ENCODE results near the gene ACHE. TPM values are rescaled to one million over a fixed set of nuclear protein-coding genes. Genes with fewer than 3 reads are reported as not detected.

ACHE gene
- total RNA-seq, 1 experiment from 2014 or later, result 0.40 TPM

DNA sequence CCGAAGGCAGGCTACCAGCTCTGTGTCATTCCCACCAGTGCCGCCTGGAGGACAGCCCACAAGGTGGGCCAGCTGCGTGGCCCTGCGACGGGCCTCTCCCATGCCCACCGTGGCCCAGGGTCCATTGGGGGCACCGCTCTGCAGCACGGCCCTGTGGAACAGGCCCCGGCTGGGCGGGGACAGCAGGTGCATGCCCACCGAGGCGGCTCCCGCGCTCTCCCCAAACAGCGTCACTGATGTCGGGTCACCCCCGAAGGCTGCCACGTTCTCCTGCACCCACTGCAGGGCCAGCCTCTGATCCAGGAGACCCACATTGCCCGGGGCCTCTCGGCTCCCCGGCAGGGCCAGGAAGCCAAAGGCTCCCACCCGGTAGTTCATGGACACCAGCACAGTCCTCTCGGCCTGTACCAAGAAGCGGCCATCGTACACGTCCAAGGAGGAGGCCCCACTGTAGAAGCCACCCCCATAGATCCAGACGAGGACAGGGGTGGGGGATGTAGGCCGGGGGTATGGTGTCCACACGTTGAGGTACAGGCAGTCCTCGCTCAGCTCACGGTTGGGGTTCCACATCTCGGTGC is 2.3 kb downstream of the ACHE start:
- Histone ChIP-seq H3K79me2 (ENCODE audit: low read length) (peaks cover 10% of the 10 kb centered on the region), H3K27me3 (ENCODE audit: low read length) (peaks cover 17% of the 10 kb centered on the region), H3K9ac (ENCODE audit: low read length) (no peak overlapping the region), H4K20me1 (ENCODE audit: low read length) (no peaks in the 10 kb centered on the region), H3K4me3 (ENCODE audit: low read length) (no peak overlapping the region), H3K27ac (ENCODE audit: low read length) (no peak overlapping the region), H3F3A (ENCODE audit: low read length, unreplicated experiment) (no peaks in the 10 kb centered on the region), H3K36me3 (ENCODE audit: low read depth, low read length) (peaks cover 3% of the 10 kb centered on the region; the same call in 1 of the 2 replicates), H3K9me3 (ENCODE audit: low read length) (no peaks in the 10 kb centered on the region), H2AFZ (ENCODE audit: low read length) (no peak overlapping the region), H3K4me2 (ENCODE audit: low read length) (no peak overlapping the region), H3K4me1 (ENCODE audit: insufficient read depth, low read length) (peaks cover 35% of the 10 kb centered on the region), H3K9me2 (replicated peaks; ENCODE audit: low read length) (no peaks in the 10 kb centered on the region)
- BruUV-seq (replicated peaks), result no TSS peak
- ChIA-PET POLR2A (ENCODE audit: unreplicated experiment) (no interaction called here), CTCF (no interaction called here)
- ATAC-seq, result no peak
- intact Hi-C loops (cut with micrococcal nuclease), result loop anchor here (10.0 kb wide), 1 partner anchor 241 kb away; no protein-coding TSS in a partner anchor
- DNase-seq, result no peak
- TF ChIP-seq EZH2 (IDR thresholded peaks at IDR 0.05; ENCODE audit: low read length, unreplicated experiment), result no peak
- no peak for TF ChIP-seq EZH2phosphoT487 (IDR thresholded peaks at IDR 0.05; ENCODE audit: borderline replicate concordance, low read length)
- TF ChIP-seq, protein P1, sequence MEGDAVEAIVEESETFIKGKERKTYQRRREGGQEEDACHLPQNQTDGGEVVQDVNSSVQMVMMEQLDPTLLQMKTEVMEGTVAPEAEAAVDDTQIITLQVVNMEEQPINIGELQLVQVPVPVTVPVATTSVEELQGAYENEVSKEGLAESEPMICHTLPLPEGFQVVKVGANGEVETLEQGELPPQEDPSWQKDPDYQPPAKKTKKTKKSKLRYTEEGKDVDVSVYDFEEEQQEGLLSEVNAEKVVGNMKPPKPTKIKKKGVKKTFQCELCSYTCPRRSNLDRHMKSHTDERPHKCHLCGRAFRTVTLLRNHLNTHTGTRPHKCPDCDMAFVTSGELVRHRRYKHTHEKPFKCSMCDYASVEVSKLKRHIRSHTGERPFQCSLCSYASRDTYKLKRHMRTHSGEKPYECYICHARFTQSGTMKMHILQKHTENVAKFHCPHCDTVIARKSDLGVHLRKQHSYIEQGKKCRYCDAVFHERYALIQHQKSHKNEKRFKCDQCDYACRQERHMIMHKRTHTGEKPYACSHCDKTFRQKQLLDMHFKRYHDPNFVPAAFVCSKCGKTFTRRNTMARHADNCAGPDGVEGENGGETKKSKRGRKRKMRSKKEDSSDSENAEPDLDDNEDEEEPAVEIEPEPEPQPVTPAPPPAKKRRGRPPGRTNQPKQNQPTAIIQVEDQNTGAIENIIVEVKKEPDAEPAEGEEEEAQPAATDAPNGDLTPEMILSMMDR (conservative IDR thresholded peaks at IDR 0.05; ENCODE audit: low read depth, low read length), result no peak

DNA sequence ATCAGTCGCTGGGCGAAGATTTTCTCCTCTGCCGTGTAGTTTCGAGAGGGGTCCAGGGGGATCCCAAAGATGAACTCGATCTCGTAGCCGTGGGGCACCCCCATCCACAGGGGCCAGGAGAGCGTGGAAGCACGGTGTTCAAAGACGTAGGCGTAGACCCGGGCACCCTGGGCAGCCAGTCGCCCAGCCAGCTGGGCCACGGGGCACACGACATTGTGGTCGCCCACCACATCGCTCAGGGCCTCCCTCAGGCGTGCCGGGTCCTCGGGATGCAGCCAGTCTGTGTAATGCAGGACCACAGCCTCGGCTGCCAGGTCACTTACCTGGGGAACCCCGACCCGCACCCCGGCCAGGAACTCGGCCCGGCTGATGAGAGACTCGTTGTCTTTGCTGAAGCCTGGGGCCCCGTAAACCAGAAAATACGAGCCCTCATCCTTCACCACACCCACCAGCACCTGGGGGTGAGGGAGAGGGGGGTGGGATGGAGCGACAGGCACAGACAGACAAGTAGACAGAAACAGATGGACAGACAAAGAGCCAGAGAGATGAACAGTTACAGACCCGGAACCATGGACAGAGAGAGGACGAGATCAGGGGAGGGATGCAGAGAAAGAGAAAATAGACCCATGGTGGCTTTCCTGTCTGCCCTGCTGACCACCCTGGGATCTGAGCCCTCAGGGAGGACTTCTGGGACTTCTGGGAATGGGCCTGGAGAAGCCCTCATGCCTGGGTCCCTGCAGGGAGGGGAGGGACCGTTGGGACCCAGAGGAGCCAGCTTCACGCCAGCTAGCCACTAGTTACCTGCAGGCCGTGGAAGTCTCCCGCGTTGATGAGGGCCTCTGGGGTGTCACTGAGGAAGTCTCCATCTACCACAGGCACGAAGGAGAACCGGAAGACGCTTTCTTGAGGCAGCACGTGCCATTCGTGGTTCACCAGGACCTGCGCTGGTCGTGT is 3.0 kb downstream of the ACHE start:
- BruUV-seq (replicated peaks), result no TSS peak
- Histone ChIP-seq H3K9ac (ENCODE audit: low read length) (no peak overlapping the region), H3K79me2 (ENCODE audit: low read length) (peaks cover 18% of the 10 kb centered on the region), H2AFZ (ENCODE audit: low read length) (no peak overlapping the region), H3K4me2 (ENCODE audit: low read length) (no peak overlapping the region), H3K27ac (ENCODE audit: low read length) (no peak overlapping the region), H3K9me3 (ENCODE audit: low read length) (no peaks in the 10 kb centered on the region), H4K20me1 (ENCODE audit: low read length) (no peaks in the 10 kb centered on the region), H3F3A (ENCODE audit: low read length, unreplicated experiment) (no peaks in the 10 kb centered on the region), H3K4me3 (ENCODE audit: low read length) (no peak overlapping the region), H3K9me2 (replicated peaks; ENCODE audit: low read length) (no peaks in the 10 kb centered on the region), H3K27me3 (ENCODE audit: low read length) (peaks cover 17% of the 10 kb centered on the region), H3K4me1 (ENCODE audit: insufficient read depth, low read length) (peaks cover 41% of the 10 kb centered on the region), H3K36me3 (ENCODE audit: low read depth, low read length) (peaks cover 10% of the 10 kb centered on the region; the same call in 1 of the 2 replicates)
- TF ChIP-seq EZH2 (IDR thresholded peaks at IDR 0.05; ENCODE audit: low read length, unreplicated experiment) (no peak), EZH2phosphoT487 (IDR thresholded peaks at IDR 0.05; ENCODE audit: borderline replicate concordance, low read length) (no peak)
- TF ChIP-seq, protein P1 (conservative IDR thresholded peaks at IDR 0.05; ENCODE audit: low read depth, low read length), result no peak
- DNase-seq, result no peak
- intact Hi-C loops (cut with micrococcal nuclease), result loop anchor here (10.0 kb wide), 1 partner anchor 242 kb away; no protein-coding TSS in a partner anchor
- POLR2A ChIA-PET (ENCODE audit: unreplicated experiment), result no interaction called here
- CTCF ChIA-PET, result no interaction called here
- ATAC-seq, result no peak
